Right hindlimb (tissue), 1 donor: ENCODE measurements around the gene GSE1.
A peak's percentile ranks its signal among the peaks of the same experiment; 100 is the strongest.

ENCODE experiments used
- DNase-seq: peaks from one replicate; pipeline ENCODE4 v3.0.0-alpha.2; 2018

GSE1 gene

GRCh38 chr16:85650844-85651628 is 37.9 kb downstream of the GSE1 start:
- peak; percentile 74 for DNase-seq

DNA sequence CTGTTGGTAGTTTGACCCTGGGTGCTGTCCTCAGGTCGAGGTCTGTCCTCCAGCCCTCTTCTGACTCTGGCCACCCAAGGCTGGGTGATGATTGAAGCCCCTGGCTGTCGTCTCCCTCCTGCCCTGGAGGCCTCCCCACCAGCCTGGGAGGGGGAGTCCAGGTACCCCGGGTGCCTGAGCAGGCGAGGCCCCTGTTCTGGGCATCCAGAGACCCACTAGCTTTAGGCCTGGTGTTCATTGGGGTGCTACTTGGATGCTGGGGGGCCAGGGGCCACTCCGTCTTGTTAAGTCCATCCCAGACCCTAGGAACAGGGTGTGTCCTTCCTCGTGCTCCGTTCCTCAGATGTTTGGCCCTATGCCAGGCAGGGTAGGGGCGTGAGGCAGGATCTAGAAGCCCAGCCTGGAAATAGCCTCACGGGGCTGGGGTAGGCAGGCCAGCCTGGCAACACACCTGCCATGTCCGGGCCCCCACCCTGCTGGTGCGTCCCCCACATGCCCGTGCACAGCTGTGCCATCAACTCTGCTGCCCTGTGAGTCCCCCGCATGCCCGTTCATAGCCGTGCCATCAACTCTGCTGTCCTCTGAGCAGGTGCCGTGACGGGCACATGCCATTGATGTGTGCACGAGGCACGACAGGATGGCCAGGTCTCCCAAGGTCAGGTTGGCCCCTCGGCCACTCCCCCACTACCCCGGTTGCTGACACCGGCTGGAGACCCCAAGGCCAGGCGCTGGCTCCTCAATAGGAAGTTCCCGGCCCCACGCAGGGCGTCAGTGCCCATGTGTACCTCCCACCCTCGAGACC is 38.7 kb downstream of the GSE1 start:
- peak; percentile 65 for DNase-seq

GRCh38 chr16:85652431-85653221 is 39.5 kb downstream of the GSE1 start:
- DNase-seq: peak; percentile 78

- no peak for DNase-seq
Observed at GRCh38 chr16:85653290-85653891, 40.3 kb downstream of the GSE1 start.

GRCh38 chr16:85654251-85655095 is 41.4 kb downstream of the GSE1 start:
- DNase-seq: no peak

DNA sequence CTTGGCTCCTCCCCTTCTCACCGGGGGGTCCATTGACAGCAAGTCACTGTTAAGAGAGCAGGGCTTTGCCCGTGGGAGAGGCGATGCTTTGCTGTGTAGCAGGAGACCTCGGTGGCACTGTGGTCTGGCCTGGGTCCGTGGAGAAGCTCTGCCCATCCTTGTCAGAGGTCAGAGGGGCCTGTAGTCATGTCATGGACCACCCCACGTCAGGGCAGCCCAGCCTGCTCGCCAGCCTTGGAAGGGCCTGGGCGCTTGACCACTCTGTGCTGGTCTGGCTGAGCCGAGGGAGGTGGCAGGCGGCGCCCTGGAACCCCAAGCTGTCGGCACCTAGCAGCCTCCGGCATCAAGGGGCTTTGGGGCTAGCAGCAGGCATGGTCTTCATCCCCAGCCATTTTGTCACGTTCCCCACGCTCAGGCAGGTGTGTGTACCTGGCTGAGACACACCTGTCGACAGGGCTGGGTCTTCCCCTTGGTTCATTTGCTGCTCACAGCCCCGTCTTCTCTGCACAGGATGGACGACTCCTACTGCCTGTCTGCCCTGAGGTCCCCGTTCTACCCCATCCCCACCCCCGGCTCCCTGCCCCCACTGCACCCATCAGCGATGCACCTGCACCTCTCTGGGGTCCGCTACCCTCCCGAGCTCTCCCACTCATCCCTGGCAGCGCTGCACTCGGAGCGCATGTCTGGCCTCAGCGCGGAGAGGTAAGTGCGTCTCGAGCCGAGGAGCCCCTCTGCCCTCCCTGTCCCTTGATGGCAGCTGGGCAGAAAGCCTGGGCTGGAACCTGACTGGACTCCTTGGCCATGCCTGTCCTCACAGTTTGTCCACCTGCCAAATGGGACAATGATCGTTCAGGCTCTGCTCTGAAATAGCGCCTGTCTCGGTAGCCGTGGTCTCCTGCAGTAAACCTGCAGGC is 42.4 kb downstream of the GSE1 start:
- DNase-seq: no peak

DNA sequence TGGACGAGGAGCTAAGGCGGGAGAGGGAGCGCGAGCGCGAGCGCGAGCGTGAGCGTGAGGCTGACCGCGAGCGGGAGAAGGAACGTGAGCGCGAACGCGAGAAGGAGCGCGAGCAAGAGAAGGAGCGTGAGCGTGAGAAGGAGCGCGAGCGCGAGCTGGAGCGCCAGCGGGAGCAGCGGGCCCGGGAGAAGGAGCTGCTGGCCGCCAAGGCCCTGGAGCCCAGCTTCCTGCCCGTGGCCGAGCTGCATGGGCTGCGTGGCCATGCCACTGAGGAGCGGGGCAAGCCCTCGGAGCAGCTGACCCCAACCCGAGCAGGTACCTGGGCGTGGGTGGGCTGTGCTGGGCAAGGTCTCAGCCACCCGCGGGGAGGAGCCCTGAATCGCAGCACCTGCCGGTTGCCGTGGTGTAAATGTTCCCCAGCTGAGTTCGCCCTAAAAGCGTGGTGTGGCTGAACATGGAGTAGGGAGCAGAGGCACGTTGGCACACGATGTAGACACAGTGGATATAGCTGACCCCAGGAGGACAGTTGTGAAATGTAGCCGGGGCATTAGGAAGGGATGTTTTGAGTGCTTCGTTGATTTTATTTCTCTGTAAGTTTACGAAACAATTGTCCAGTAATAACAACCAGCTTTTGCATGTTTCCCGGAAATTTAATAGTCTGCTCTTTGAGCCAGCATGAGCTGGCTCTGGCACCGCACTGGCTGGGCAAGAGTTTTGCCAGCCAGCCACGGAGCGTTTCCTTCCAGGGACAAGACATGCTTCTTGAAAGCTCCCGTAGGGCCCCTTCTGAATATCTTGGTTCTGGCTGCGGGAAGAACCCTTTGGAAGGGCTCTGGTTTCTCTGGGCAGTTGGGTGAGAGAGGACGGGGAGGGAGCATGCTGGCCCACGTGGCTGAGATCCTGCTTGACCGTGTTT is 43.5 kb downstream of the GSE1 start:
- no peak for DNase-seq

GRCh38 chr16:85657267-85657650 is 44.1 kb downstream of the GSE1 start:
- DNase-seq: no peak

DNA sequence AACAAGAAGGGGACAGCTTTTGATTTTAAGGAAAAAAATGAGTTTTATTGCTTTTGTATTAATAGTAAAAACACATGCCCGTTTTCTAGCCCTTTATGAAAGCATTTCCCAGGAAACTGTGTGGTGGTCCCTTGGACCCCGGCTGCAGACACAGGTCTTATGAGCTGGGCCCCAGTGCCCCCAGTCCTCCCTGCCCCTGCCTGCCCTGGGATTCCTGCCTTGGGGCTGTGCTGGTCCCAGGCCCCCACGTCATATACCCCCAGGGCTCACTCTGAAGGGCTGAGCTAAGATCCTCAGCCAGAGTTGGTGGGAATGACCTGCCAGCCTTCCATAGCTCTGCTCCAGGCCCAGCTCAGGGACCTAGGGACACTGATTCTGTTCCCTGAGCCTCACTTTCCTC is 44.9 kb downstream of the GSE1 start:
- DNase-seq: no peak

DNA sequence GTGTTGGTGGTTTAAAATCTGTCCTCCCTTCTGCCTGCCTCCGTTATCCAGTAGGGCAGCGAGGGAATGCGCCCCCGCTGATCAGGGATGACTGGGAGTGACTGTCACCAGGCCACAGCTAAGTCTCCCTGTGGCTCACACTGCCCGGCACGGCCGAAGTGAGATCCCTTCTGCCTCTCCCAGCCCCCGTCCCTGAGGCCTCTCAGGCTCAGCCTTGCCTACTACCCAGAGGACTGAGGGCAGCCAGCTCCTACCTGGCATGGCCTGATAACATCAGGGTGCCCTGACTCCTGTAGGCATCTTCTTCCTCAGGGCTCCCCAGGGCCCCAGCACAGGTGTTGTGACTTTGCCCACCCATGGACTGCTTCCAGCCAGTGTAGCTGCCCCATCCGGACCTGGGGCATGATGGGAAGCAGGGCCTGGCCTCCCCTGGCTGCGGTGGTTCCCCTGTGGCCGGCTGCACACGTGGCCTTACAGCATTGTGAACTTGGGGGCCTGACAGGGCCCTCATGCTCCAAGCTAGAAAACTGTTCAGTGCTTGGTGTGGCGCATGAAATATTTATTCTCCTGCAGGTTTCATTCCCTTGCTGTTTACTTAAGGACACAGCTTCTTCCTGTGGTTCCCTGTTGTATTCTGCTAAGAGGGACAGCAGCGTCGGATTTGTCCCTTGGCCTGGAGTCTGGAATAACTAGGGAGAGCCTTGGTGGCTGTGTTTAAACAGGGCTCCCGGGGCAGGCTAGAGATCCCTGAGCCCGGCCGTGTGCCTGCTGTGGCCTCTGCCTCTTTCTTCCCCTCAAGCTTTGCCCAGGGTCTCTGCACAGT is 45.6 kb downstream of the GSE1 start:
- no peak for DNase-seq

- no peak for DNase-seq
Observed at GRCh38 chr16:85659336-85659735, 46.2 kb downstream of the GSE1 start.

DNA sequence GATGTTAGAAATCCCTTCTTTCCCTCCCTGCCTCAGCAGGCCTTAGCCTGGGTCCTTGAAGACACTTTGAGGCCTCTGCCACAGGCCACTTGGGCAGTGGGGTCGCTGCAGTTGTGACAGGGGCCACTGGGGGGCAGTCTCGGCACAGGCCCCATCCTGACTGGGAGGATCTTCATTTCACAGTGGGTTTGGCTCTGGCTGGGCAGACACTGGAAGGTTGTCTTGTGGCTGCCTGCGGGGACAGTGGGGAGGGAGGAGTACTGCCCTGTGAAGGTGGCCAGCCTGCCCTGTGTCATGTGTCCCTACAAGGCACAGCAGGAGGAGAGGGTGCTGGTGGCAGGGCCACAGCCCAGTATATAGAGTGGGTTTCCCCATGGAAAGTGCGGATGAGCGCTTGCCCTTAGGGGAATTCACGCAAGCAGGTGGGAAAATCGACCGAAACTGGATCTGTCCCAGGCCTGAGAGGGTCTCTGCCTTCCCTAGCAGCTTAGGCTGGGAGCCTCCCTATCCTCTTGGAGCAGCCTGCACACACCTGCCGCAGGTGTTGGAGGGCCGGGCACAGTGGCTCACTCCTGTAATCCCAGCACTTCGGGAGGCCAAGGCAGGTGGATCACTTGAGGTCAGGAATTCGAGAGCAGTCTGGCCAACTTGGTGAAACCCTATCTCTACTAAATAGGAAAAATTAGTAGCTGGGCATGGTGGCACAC is 46.8 kb downstream of the GSE1 start:
- peak; percentile 76 for DNase-seq

GRCh38 chr16:85660843-85661739 is 48.0 kb downstream of the GSE1 start:
- DNase-seq: no peak

- no peak for DNase-seq
Observed at GRCh38 chr16:85661740-85662481, 48.8 kb downstream of the GSE1 start.

DNA sequence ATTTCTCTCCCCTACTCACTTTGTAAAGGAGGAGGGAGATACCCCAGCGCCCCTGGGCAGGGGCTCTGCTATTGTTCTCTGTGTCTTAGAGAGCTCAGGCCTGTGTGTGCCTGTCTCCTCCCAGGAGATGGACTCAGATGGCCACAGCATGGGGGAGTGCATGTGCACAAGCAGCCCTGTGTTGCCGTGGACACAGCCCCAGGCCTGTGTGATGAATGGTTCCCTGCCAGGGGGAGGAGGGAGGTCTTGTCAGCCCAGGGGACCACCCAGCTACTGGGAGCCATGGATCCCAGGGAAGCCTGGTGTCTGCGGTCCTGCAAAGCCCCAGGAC is 49.3 kb downstream of the GSE1 start:
- DNase-seq: no peak
